Transverse colon (tissue), 4 donors: ENCODE results near the gene TNF. TPM values are rescaled to one million over a fixed set of nuclear protein-coding genes. Genes with fewer than 3 reads are reported as not detected.

Experiments used
- DNase-seq: peaks from one replicate; pipeline ENCODE4 v3.0.0-alpha.2; 2019
- H3K27ac ChIP-seq, 4 donors: fragments of 200-600 bp; sonication (generic); 2 replicates each; pipeline ENCODE4 v1.5.1; 2016 to 2018; ENCODE audit warnings: inconsistent platforms in 4 of 4
- H3K27me3 ChIP-seq: fragments of 200-600 bp; sonication (generic); 2 replicates; pipeline ENCODE4 v1.5.1; 2017; ENCODE audit warnings: inconsistent platforms
- H3K36me3 ChIP-seq, 4 donors: fragments of 200-600 bp; sonication (generic); 2 replicates each; pipeline ENCODE4 v1.5.1; 2017 to 2019; ENCODE audit warnings: inconsistent platforms in 4 of 4
- H3K4me1 ChIP-seq, 4 donors: fragments of 200-600 bp; sonication (generic); 2 replicates each; pipeline ENCODE4 v1.5.1; 2017 to 2020; ENCODE audit warnings: inconsistent platforms in 4 of 4
- H3K4me3 ChIP-seq, 4 donors: fragments of 200-600 bp; sonication (generic); 1 replicate in 1 of 4; 2 replicates in 3 of 4; pipeline versions ENCODE4 v1.5.1 to v1.6.1; 2017 to 2019; ENCODE audit warnings: inconsistent platforms in 4 of 4
- H3K9me3 ChIP-seq, 2 donors: fragments of 200-600 bp; sonication (generic); 2 replicates each; pipeline ENCODE4 v1.5.1; 2017 to 2019; ENCODE audit warnings: inconsistent platforms in 2 of 2
- EP300 ChIP-seq: sonication (generic); formaldehyde crosslinking; IDR thresholded peaks from one replicate; pipeline ENCODE4 v1.6.1; 2017; ENCODE audit warnings: antibody characterized with exemption, low read depth
- POLR2A ChIP-seq: fragments of 450-650 bp; IDR thresholded peaks from one replicate; pipeline ENCODE4 v1.6.1; 2016; ENCODE audit warnings: antibody characterized with exemption, mild to moderate bottlenecking, moderate library complexity
- POLR2AphosphoS5 ChIP-seq, 3 donors: sonication (generic); formaldehyde crosslinking; IDR thresholded peaks; one replicate each; pipeline ENCODE4 v1.6.1; 2016; ENCODE audit warnings: antibody characterized with exemption in 3 of 3
- WGBS, 2 donors: methylation state at CpG; one replicate each; pipeline ENCODE4 v1.1.5; 2018; ENCODE audit warnings: low coverage in 1 of 2; 5-methylcytosine and 5-hydroxymethylcytosine counted together
- in situ Hi-C, 4 donors: fragments of 200-750 bp; cut with MboI; loops; one replicate each; pipeline versions ENCODE4 v1.15.0 to v1.15.1; 2017; ENCODE audit warnings: low sequenced_read_pairs in 3 of 4, low pct_ligation_motif_present in 1 of 4, low pct_unique_long_range_greater_than_20kb in 1 of 4
- intact Hi-C: fragments of 100-400 bp; cut with DNase I; formaldehyde crosslinking; loops from one replicate; pipeline ENCODE4 v1.15.1; 2023; ENCODE audit warnings: low total_unique reads
- total RNA-seq, 4 donors: library from RNA; depleted of rRNA; stranded (reverse); fragments of >200 nt; gene quantifications; one replicate each; pipeline ENCODE4 v1.1.0, GENCODE V29; 2016
- TF ChIP-seq, protein P1 (sequence below), 5 experiments: fragments of 200-600 bp in 3 of 5; fragments of 450-650 bp in 2 of 5; sonication (generic) in 3 of 5; IDR thresholded peaks; 1 replicate in 2 of 5; 2 replicates in 3 of 5; pipeline ENCODE4 v1.5.1; 2016 to 2017; ENCODE audit warnings: antibody characterized with exemption in 5 of 5, inconsistent platforms in 3 of 5, mild to moderate bottlenecking in 2 of 5, moderate library complexity in 1 of 5

TNF gene
- total RNA-seq, 4 donors from 2014 or later, result 0.41 to 1.1 TPM; not detected in 2

DNA sequence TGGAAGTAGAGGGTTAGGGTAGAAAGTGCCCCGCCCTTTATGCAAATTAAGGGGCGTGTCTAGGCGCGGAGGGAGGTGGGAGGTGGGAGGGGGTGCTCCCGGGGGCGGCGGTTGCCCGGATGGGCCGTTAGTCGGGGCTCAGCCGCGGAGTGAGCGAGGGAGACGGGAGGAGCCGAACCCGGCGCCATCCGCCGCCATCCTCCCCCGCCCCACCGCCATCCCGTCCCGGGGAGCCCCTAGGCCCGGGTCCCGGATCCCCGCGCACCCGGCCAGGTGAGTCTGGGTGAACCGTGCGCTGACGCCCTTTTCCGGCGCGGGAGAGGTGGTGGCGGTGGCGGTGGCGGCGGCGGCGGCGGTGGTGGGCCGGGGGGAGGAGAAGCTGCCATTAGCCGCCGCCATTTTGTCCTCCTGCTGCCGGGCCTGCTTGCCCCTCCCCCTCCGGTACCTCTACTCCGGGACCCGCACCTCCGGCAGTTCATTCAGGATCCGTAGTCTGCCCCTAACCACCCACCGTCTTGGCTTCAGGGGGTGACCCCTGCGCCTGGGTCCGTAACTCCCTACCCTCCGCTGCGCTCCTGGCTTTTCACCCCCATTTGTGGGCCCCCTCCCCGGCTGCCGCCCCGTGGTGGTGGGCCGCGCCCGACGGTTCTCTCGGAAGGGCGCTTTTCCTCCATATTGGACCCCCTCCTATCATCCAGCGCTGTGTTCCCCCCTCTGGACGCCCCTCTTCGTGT, 45.4 kb downstream of the TNF start, which contains the start of gene PRRC2A:
Gene PRRC2A, plus strand, starts transcription at position 130 of the 734 bp plus-strand sequence. CDS start 2,075 bp downstream, outside the sequence.
- TF ChIP-seq, protein P1, sequence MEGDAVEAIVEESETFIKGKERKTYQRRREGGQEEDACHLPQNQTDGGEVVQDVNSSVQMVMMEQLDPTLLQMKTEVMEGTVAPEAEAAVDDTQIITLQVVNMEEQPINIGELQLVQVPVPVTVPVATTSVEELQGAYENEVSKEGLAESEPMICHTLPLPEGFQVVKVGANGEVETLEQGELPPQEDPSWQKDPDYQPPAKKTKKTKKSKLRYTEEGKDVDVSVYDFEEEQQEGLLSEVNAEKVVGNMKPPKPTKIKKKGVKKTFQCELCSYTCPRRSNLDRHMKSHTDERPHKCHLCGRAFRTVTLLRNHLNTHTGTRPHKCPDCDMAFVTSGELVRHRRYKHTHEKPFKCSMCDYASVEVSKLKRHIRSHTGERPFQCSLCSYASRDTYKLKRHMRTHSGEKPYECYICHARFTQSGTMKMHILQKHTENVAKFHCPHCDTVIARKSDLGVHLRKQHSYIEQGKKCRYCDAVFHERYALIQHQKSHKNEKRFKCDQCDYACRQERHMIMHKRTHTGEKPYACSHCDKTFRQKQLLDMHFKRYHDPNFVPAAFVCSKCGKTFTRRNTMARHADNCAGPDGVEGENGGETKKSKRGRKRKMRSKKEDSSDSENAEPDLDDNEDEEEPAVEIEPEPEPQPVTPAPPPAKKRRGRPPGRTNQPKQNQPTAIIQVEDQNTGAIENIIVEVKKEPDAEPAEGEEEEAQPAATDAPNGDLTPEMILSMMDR (IDR thresholded peaks at IDR 0.05), result no peak
- TF ChIP-seq POLR2AphosphoS5 (IDR thresholded peaks at IDR 0.05), result peak in 1 of 3 donors; percentile 39
- peak; percentile 96 for DNase-seq
- peak within 1 kb of the TSS; percentile 64 to 99 (median 76) for H3K4me3 ChIP-seq
- peaks cover 0 to 23% (median 13%) of the 10 kb centered on the region in 4 donors for H3K36me3 ChIP-seq
- no peaks in the 10 kb centered on the region for H3K9me3 ChIP-seq
- intact Hi-C loops (no loop called here), in situ Hi-C loops (no loop called here)
- H3K27ac ChIP-seq, result peak within 1 kb of the TSS; percentile 94 to 99 (median 97)
- no peaks in the 10 kb centered on the region for H3K27me3 ChIP-seq
- WGBS, 2 donors, result 0% methylated on average over 4 to 29 of the region's 67 CpGs
- peaks cover 0 to 22% (median 20%) of the 10 kb centered on the region in 4 donors for H3K4me1 ChIP-seq

DNA sequence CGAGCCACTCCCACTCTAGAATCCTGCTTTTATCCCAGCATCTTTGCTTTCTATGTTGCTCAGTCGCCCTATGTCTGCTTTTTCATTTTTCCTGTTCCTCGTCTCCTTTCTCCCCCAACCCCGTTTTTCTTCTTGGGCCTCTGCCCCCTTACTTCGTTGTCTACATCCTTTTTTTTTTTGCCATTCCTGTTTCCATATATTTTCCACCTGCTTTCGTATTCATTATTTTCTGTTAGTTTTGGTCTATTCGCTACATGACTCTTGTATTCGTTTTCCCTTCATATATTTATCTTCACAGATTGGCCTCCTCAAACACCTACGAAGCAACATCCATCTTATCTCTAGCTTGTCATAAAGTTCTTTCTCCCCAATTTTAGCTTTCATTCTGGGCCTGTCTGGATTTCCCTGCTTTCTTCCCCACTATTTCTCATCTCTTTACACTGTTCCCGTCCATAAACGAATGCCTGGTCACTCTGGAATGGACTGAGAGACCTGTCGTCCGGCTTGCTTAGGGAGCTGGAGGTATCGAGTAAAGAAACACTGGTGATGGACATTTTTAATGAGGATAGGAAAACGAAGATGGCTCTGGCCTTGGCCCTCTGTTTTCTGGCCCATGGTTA, 46.1 kb downstream of the TNF start:
- H3K4me1 ChIP-seq, result peaks cover 0 to 22% (median 20%) of the 10 kb centered on the region in 4 donors
- intact Hi-C loops, result no loop called here
- no peak for TF ChIP-seq POLR2A
- TF ChIP-seq POLR2AphosphoS5 (IDR thresholded peaks at IDR 0.05), result no peak
- TF ChIP-seq, protein P1 (IDR thresholded peaks at IDR 0.05), result no peak
- no peak for TF ChIP-seq EP300
- peak overlapping the region; percentile 94 to 99 (median 97) for H3K27ac ChIP-seq
- no peaks in the 10 kb centered on the region for H3K27me3 ChIP-seq
- no peak for DNase-seq
- in situ Hi-C loops, result no loop called here
- no peaks in the 10 kb centered on the region for H3K9me3 ChIP-seq
- 5 to 6% methylated on average over 9 to 15 of the region's 15 CpGs for WGBS, 2 donors
- H3K4me3 ChIP-seq, result peak overlapping the region; percentile 64 to 99 (median 76)
- peaks cover 0 to 30% (median 16%) of the 10 kb centered on the region in 4 donors for H3K36me3 ChIP-seq

DNA sequence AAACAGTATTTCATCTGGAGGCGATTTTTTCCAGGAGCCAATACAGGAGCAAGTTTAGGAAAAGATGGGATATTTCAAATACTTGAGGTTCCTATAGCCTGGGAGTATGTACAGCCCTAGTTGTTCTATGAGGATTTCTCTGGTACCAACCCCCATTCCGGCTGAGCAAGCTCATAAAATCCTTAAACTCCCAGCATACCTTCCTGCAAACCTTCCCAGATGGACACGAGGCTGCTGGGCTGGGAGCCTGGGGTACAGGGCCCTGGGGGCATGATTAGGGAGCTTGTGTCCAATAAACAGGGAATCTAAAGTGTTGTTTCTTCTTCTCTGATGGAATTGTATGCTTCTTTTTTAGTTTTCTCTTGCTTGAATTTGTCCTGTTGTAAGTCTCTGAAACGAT, 46.6 kb downstream of the TNF start:
- 13 to 15% methylated on average over 2 to 4 of the region's 4 CpGs for WGBS, 2 donors
- TF ChIP-seq POLR2AphosphoS5 (IDR thresholded peaks at IDR 0.05) (no peak), POLR2A (no peak), EP300 (no peak)
- TF ChIP-seq, protein P1 (IDR thresholded peaks at IDR 0.05), result no peak
- peak overlapping the region; percentile 94 to 99 (median 97) for H3K27ac ChIP-seq
- peaks cover 0 to 36% (median 19%) of the 10 kb centered on the region in 4 donors for H3K36me3 ChIP-seq
- intact Hi-C loops (no loop called here), in situ Hi-C loops (no loop called here)
- peak; percentile 33 for DNase-seq
- no peaks in the 10 kb centered on the region for H3K9me3 ChIP-seq
- H3K4me1 ChIP-seq, result peaks cover 0 to 22% (median 20%) of the 10 kb centered on the region in 4 donors
- peak overlapping the region in 3 of 4 donors; percentile 73 to 99 (median 79) for H3K4me3 ChIP-seq
- H3K27me3 ChIP-seq, result no peaks in the 10 kb centered on the region

DNA sequence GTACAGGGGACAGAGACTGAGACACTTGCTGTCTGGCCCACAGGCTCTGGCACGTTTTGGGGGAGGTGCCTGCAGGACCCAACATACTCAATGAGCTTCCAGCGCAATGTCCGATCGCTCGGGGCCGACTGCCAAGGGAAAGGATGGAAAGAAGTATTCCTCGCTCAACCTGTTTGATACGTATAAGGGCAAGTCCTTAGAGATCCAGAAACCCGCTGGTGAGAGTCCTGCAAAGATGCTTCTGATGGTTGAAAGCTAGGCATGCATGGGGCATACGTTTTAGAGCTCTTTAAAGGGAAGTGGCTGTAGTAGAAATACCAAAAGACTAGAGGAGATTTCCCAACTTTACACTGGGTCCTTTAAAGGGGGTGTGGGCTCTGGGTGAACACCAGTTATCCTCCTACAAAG, 47.3 kb downstream of the TNF start:
- no peak for DNase-seq
- Histone ChIP-seq H3K36me3 (peaks cover 0 to 43% (median 22%) of the 10 kb centered on the region in 4 donors), H3K4me3 (no peak overlapping the region), H3K27ac (peak overlapping the region; percentile 94 to 99 (median 97)), H3K27me3 (no peaks in the 10 kb centered on the region), H3K9me3 (no peaks in the 10 kb centered on the region), H3K4me1 (peaks cover 0 to 22% (median 20%) of the 10 kb centered on the region in 4 donors)
- in situ Hi-C loops, result no loop called here
- intact Hi-C loops, result no loop called here
- TF ChIP-seq POLR2A, result no peak
- no peak for TF ChIP-seq EP300
- TF ChIP-seq, protein P1 (IDR thresholded peaks at IDR 0.05), result no peak
- no peak for TF ChIP-seq POLR2AphosphoS5 (IDR thresholded peaks at IDR 0.05)
- 62 to 66% methylated on average over 9 to 10 of the region's 10 CpGs for WGBS, 2 donors
